Measurements from ENCODE around the gene NCAPH2.

NCAPH2 gene

DNA sequence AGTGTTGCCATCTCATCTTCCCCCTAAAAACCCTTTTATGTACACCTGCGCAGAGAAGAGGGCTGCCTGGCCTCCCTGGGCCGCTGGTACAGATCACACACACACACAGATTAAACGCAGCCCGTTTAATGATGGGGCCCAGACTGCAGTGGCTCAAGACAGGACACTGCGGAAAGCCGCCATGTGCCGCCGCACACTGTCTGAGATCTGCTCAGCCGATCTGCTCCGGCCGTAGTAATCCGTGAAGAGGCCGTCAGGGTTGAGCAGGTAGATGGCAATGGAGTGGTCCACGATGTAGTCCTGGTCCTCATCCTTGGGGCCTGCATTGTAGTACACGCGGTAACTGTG, 15.4 kb downstream of the NCAPH2 start:
- H3K27ac ChIP-seq = no peak overlapping the region
- DNase-seq (ENCODE audit: low read depth, low spot score) = no peak
- no peak for TF ChIP-seq POLR2AphosphoS5 (IDR thresholded peaks at IDR 0.05; ENCODE audit: borderline replicate concordance, low read depth, low read length)
- H3K36me3 ChIP-seq (ENCODE audit: insufficient read depth, low read length) = peaks cover 29% of the 10 kb centered on the region
- no peak overlapping the region for H3K9ac ChIP-seq (ENCODE audit: insufficient read length)
- H3K4me3 ChIP-seq = no peak overlapping the region
- no peaks in the 10 kb centered on the region for H3K9me3 ChIP-seq (ENCODE audit: low read depth, low read length)

DNA sequence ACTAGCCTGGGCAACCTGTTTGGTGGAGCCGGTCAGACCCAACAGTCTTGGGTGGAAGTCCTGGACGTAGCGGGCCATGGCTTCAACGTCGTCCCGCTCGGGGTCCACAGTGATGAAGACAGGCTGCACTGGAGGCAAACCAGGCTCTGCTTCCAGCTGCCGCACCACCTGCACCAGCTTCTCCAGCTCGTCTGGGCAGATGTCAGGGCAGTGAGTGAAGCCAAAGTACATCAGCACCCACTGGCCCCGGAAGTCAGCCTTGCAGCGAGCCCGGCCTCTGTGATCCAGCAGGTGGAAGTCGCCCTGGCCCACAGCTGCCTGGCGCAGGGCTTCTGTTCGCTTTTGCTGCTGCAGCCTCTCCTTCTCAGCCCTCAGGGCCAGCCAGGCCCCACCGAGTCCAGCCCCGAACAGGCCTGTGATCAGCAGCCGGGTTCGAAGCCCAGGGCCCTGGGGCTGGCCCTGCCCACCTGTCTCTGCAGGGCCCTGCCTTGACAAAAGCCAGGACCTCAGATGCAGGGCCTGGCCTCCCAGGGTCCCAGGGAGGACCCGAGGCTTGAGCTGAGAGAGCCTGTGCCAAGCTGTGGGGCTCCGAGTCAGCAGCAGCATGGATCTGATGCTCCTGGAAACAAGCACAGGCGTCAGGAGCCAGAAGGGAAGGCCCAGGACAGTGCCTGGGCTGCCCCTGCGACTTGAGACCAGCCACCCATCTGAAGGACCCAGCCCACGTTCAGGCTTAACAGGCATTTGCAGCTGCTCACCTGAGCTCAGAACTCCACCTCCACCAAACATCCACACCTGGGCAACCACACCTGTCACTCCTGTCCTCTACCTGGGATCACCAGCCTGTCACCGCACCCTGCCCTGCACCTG, 16.0 kb downstream of the NCAPH2 start:
- Histone ChIP-seq H3K36me3 (ENCODE audit: insufficient read depth, low read length) (peaks cover 23% of the 10 kb centered on the region), H3K9ac (ENCODE audit: insufficient read length) (peak overlapping the region; percentile 90), H3K4me3 (peak overlapping the region; percentile 84), H3K27ac (no peak overlapping the region), H3K9me3 (ENCODE audit: low read depth, low read length) (no peaks in the 10 kb centered on the region)
- TF ChIP-seq FOXP2 (optimal IDR thresholded peaks at IDR 0.05; ENCODE audit: control extremely low read depth, extremely low read length, insufficient read depth) (no peak), EZH2 (IDR thresholded peaks at IDR 0.05) (no peak), POLR2AphosphoS5 (IDR thresholded peaks at IDR 0.05; ENCODE audit: borderline replicate concordance, low read depth, low read length) (no peak; the same call in none of the 2 replicates)
- DNase-seq (ENCODE audit: low read depth, low spot score) = no peak

DNA sequence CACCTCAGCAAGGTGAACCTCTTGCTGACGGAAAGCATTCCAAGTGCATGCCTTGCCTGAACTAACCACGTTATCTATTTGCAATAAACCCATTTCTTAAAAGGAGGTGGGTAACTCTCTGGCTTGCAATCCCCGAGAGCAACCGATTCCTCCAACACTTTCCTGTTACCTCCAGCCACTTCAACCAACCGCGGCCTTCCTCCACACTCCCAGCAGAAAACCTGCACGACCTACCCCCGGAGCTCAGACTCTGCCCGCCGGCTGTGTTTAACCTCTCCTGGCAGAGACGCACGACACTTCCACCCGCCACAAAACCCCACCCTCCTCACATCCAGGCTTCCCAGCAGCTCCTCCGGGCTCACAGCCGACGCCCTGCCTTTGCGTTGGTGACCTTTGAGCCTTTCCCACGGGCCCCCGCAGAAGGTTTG, 16.7 kb downstream of the NCAPH2 start:
- DNase-seq (ENCODE audit: low read depth, low spot score) = no peak
- no peaks in the 10 kb centered on the region for H3K9me3 ChIP-seq (ENCODE audit: low read depth, low read length)
- H3K4me3 ChIP-seq = peak overlapping the region; percentile 84
- peak overlapping the region; percentile 34 for H3K27ac ChIP-seq
- peak overlapping the region; percentile 90 for H3K9ac ChIP-seq (ENCODE audit: insufficient read length)
- TF ChIP-seq FOXP2 (optimal IDR thresholded peaks at IDR 0.05; ENCODE audit: control extremely low read depth, extremely low read length, insufficient read depth) (no peak), EZH2 (IDR thresholded peaks at IDR 0.05) (no peak), POLR2AphosphoS5 (IDR thresholded peaks at IDR 0.05; ENCODE audit: borderline replicate concordance, low read depth, low read length) (no peak)
- H3K36me3 ChIP-seq (ENCODE audit: insufficient read depth, low read length) = peaks cover 18% of the 10 kb centered on the region; the same call in 1 of the 2 replicates

DNA sequence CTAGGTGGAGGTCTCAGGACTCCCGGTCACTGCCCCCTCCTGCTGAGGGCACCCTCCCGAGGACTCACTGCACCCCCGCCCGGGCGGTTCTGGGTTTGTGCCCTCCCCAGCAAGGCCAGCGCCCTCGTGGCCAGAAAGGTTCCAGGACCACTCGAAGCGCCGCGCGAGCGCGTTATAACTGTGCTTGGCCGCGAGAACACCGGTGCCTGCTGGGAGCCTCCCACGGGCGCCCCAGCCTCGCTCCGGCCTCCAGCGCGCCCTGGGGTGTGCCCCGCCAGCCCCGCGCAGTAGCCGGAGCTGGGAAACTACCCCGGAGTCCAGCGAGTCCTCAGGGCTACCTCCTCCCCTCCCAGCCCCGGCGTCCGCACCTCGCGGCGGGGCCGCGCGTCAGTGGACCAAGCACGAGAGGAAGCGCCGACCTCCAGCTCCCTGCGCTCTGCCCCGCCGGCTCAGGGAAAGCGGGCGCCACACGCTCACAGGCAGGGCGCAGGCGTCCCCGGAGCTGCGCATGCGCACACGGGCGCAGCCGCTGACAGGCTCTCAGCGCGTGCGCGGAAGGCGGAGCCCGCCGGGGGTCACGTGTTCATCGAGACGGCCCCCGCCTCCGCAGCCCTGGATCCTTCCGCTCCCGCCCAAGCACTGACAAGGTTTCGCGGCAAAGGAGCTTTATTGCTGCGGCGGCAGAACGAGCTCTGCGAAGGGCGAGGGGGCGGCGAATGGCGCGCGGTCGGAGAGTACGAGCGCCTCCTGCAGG, 17.3 kb downstream of the NCAPH2 start, which contains the start of gene SCO2:
Gene SCO2 (minus strand): TSS at position 495 of the 754 bp plus-strand sequence. CDS start 1,187 bp downstream, outside the sequence.
- peaks cover 18% of the 10 kb centered on the region; the same call in 1 of the 2 replicates for H3K36me3 ChIP-seq (ENCODE audit: insufficient read depth, low read length)
- peak within 1 kb of the TSS; percentile 84 for H3K4me3 ChIP-seq
- peak within 1 kb of the TSS; percentile 89 for H3K27ac ChIP-seq
- H3K9me3 ChIP-seq (ENCODE audit: low read depth, low read length) = no peaks in the 10 kb centered on the region
- TF ChIP-seq EZH2 (IDR thresholded peaks at IDR 0.05) (no peak), FOXP2 (optimal IDR thresholded peaks at IDR 0.05; ENCODE audit: control extremely low read depth, extremely low read length, insufficient read depth) (no peak), POLR2AphosphoS5 (IDR thresholded peaks at IDR 0.05; ENCODE audit: borderline replicate concordance, low read depth, low read length) (peak; percentile 92)
- peak within 1 kb of the TSS; percentile 90 for H3K9ac ChIP-seq (ENCODE audit: insufficient read length)
- DNase-seq (ENCODE audit: low read depth, low spot score) = peak; percentile 77

DNA sequence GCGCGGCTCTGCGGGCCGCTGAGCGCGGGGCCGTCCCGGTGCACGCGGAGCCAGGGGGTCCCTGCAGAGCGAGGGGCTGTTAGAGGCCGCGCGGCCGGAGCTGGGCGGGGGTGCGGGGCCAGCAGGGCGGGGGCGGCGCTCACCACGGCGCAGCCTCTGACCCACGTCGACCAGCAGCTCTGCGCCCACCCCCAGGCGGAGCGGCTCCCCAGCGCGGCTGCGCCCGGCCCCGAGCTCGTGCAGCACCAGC, 17.8 kb downstream of the NCAPH2 start:
- Histone ChIP-seq H3K9ac (ENCODE audit: insufficient read length) (peak overlapping the region; percentile 79), H3K27ac (peak overlapping the region; percentile 89), H3K36me3 (ENCODE audit: insufficient read depth, low read length) (peaks cover 16% of the 10 kb centered on the region; the same call in 1 of the 2 replicates), H3K4me3 (peak overlapping the region; percentile 84), H3K9me3 (ENCODE audit: low read depth, low read length) (no peaks in the 10 kb centered on the region)
- TF ChIP-seq FOXP2 (optimal IDR thresholded peaks at IDR 0.05; ENCODE audit: control extremely low read depth, extremely low read length, insufficient read depth) = no peak
- no peak for TF ChIP-seq EZH2 (IDR thresholded peaks at IDR 0.05)
- TF ChIP-seq POLR2AphosphoS5 (IDR thresholded peaks at IDR 0.05; ENCODE audit: borderline replicate concordance, low read depth, low read length) = no peak
- DNase-seq (ENCODE audit: low read depth, low spot score) = no peak

DNA sequence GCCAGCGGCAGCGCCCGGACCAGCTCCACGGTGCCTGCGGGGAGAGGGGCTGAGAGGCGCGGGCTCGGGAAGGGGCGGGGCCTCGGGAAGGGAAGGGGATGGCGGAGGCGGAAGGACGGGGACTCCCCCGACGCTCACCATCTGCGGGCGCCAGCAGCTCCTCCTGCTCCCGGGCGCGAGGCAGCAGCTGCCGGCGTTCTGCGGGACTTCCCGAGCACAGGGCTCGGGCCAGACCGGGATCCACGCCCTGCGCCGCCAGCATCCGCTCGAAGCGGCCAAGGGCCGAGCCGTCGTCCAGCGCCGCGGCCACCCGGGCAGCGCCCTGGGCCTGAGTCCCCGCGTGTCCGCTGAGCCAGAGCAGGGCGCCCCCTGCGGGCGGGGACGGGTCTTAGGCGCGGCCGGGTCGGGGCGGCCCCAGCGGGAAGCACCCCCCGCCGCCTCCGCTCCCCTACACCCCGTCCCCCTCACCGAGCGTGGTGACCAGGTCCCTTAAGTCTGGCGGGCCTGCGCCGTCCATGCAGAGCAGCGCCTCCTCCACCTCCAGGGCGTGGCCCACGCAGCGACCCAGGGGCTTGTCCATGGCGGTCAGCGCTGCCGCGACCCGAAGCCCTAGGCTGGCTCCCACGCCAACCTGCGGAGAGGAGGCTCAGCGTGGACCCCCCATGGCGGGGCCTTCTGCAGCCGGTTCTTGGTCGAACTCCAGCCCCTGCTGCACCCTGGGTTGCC, 18.2 kb downstream of the NCAPH2 start:
- Histone ChIP-seq H3K4me3 (peak overlapping the region; percentile 84), H3K9ac (ENCODE audit: insufficient read length) (peak overlapping the region; percentile 79), H3K36me3 (ENCODE audit: insufficient read depth, low read length) (peaks cover 11% of the 10 kb centered on the region; the same call in 1 of the 2 replicates), H3K27ac (peak overlapping the region; percentile 89), H3K9me3 (ENCODE audit: low read depth, low read length) (no peaks in the 10 kb centered on the region)
- TF ChIP-seq EZH2 (IDR thresholded peaks at IDR 0.05) (no peak), POLR2AphosphoS5 (IDR thresholded peaks at IDR 0.05; ENCODE audit: borderline replicate concordance, low read depth, low read length) (no peak; the same call in 1 of the 2 replicates), FOXP2 (optimal IDR thresholded peaks at IDR 0.05; ENCODE audit: control extremely low read depth, extremely low read length, insufficient read depth) (no peak)
- no peak for DNase-seq (ENCODE audit: low read depth, low spot score)

DNA sequence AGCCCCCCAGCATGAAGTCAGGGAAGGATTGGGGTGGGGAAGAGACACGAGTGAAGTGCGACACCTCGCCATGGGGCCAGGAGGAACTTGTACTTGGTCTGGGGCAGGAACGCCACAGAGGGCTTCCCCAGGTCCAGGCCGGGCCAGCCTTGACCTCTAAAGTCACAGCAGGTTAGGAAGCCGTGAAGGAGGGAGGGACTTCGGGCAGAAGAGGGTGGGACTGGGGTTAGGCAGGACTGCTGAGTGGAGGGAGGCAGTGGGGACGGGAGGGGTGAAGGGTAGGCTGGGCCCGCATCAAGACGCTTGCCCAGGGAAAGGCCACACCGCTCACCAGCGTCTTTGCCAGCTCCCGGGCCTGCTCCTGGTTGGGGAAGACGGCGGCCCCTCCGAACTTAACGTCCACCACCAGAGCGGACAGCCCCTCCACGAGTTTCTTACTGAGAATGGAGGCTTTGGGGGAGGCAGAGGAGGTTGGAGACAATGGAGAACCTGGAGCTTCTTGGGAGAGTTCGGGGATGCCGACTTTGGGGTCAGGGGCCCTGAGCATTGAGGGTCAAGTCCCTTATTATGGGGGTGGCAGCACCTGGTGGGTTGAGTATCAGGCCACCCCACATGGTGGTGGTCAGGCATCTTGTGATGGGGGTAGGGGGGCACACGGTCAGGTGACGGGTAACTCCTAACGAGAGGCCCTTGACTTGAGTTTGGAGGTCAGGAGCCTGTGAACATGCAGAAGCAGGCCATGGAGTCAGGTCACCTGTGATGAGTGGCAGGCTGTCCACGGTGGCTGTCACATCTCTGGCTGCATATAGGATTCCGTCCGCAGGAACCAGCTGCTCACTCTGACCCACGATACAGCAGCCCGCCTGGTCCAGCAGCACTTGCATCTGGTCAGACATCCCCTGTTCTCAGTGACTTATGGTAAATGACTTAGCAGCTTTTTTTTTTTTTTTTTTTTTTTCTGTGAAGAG, 19.1 kb downstream of the NCAPH2 start:
- Histone ChIP-seq H3K9ac (ENCODE audit: insufficient read length) (peak overlapping the region; percentile 79), H3K4me3 (peak overlapping the region; percentile 84), H3K27ac (0 out of 2 replicates have a peak overlapping the region, but pooled peaks have one; percentile 89), H3K36me3 (ENCODE audit: insufficient read depth, low read length) (peaks cover 11% of the 10 kb centered on the region; the same call in 1 of the 2 replicates), H3K9me3 (ENCODE audit: low read depth, low read length) (no peaks in the 10 kb centered on the region)
- TF ChIP-seq EZH2 (IDR thresholded peaks at IDR 0.05) (no peak), FOXP2 (optimal IDR thresholded peaks at IDR 0.05; ENCODE audit: control extremely low read depth, extremely low read length, insufficient read depth) (no peak), POLR2AphosphoS5 (IDR thresholded peaks at IDR 0.05; ENCODE audit: borderline replicate concordance, low read depth, low read length) (no peak; the same call in 1 of the 2 replicates)
- no peak for DNase-seq (ENCODE audit: low read depth, low spot score)

All from SK-N-MC (cell line).